ENCODE data around the gene RAPSN.

The RAPSN gene

DNA sequence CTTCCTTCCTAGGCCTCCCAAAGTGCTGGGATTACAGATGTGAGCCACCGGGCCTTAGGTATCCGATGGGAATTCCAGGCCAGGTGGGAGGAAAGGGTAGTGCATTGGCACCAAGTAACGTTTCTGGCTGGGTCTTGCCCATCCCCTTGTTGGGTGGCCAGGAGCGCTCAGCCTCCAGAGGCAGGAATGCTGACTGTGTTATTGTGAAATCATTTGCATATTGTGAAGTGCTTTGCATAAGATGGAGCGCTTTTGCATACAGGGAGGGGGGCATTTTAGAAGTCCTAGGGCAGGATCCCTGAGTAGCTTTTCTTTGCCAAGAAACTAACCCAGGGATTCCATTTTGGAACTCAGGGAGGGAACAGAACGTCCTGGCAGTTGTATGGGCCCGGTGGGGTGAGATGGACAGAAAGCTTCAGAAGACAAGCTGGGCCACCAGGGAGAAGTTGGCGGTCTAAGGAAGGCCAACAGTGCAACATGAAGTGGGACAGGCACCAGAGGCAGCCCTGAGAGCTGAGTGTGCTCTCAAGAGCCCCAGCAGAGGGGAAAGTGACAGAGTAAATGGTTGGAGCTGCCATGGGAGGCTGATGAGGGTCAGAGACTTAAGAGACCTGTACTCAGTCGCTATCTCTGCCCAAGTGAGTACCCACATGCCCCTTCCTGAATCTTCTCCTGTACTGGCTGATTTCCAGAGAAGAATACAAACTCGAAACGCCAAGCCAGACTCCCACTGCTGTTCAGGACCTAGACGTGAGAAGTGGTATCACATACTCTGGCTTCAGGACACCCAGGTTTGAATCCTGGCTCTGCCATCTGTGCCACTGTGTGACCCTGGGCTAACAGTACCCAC lies 41.8 kb downstream of the RAPSN start:
- FAIRE-seq: no peak

DNA sequence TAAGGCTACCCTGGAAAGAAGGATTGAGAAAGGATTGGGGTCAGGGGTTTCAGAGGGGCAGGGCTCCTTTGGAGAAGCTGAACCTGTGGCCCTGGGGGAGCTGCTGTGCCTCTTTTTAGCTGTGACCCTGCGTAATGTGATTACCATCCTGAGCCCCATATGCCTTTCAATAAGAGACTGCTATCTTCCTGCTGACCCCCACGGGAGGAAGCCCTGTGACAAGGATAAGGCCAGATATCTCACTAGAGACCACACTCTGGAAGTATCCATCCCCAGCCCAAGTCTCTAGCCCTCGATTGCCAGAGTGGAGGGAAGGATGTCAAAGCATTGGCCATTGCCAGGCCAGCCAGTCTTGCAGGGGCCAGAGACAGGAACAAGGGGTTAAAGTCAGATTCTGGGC lies 45.4 kb downstream of the RAPSN start:
- FAIRE-seq: no peak

DNA sequence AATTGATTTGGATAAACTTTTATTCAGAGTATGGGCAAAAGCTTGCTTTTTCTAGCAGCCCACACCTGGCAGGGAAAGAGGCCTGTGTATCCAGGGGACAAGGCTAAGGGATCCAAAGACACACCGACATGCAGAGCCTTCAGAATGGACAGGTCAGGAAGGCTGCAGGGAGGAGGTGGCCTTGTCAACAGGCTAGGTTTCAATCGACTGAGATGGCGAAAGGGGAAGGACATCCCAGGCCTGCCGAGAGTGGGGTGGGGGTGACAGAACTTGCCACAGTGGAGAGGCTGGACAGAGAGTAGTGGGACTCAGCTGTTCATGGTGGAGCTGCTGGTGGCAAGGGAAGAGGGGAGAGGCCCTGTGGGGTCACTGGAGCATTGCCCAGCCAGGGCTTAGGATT lies 45.8 kb downstream of the RAPSN start:
- no peak for FAIRE-seq

DNA sequence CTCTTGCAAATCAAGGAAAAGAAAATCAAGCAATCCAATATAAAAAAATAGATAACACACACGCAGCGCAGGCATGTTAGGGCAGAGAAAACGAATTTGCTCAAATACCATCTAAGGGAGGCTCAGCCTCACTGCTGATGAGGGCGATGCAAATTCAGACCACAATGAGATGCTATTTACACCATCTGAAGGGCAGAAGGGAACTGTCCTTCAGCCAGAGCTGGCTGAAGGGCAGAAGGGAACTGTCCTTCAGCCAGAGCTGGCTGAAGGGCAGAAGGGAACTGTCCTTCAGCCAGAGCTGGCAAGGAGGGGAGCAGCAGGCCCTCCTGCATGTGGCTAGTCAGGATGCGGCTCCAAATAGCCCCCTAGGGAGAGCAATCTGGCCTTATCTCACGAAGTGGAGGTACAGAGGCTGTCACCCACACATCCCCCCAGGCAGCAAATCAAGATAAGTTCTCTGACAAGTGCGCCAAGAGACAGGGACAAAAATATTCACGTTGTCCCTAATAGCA lies 48.1 kb downstream of the RAPSN start:
- FAIRE-seq: no peak

DNA sequence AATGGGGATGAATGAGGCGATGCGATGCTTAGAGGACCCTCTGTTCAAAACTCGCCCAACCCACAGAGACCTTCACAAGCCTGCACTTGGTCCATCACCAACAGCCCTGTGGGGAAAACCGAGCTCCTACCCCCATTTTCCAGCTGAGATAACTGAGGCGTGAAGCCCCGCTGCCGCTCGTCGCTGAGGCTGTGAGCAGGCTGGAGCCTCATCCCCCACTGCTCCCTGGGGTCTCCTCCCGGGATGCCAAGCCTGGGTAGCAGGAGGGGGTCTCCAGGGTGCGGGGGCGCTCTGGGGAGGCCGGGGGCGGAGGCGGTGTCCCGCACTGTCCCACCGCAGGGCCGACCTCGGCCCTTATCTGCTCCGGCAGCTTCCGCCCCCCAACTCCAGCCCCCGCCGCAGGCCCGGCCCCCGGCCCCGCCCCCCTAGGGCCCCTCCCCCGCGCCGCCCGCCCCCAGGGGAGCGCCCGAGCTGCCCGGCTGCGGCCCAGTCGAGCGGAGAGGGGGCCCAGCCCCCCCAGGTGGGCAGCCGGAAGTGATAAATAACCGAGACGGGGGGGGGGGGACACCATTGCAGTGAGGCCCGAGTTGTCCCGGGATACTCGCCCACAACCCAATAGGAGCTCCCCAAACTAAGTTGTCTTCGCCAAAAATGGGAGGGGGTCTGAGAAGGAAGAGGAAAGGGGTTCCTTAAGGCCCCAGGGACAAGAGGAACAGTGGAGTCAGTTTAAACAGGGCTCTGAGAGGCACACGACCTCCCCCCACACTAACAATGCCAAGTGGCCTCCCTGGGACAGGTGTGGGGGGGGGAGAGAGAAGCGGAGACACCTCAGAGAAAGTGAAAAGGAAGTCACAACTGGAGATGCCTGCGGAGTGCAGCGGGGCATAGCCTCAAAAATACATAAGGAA lies 48.8 kb downstream of the RAPSN start:
- FAIRE-seq: no peak

DNA sequence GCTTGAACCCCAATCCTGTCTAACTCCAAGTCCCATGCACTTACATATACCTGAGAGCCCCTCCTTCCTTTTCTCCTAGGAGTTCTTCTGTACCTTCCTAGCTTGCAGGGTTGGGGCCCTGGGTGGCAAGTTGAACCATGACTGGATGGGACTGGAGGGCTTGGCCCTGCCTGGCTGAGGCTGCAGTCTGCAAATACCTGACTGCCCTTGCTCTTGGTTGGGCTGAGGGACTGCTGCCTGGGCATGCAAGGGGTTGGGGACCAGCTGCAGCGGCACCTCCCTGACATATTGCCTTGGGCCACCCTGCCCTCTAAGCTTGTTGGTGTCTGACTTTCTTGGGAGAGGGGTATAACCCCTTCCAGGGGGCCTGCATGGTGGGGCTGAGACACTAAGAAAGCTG lies 50.4 kb downstream of the RAPSN start:
- no peak for FAIRE-seq

DNA sequence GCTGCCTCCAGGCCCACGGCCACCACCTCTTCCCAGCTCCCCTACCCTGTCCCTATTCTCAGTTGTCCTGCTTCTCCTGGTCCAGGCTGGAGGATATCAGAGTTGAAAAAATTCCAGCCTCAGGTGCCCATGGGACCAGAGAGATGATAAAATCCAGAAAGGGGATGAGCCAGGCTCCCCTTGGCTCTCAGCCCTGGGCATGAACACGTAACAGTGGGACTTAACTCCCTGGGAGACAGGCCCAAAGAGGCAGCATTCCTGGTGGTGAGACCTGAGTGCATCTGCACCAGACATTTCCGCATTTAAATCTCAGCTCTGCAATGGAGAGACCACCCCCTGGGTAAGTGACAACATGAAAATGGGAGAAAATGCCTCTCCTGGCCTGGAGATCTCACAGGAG lies 50.9 kb downstream of the RAPSN start:
- no peak for FAIRE-seq

DNA sequence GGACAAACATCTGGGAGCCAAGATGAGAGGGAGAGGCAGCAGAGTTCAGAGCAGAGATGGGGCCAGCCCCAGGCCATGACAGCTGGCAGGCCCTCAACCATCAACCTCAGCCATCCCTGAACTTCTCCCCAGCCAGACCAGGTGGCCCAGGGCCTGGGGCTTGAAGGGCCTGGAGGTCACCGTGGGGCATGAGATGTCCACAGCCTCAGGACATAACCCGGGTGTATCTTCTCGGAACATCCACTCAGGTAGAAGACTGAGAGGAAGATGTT lies 53.0 kb downstream of the RAPSN start:
- no peak for FAIRE-seq

DNA sequence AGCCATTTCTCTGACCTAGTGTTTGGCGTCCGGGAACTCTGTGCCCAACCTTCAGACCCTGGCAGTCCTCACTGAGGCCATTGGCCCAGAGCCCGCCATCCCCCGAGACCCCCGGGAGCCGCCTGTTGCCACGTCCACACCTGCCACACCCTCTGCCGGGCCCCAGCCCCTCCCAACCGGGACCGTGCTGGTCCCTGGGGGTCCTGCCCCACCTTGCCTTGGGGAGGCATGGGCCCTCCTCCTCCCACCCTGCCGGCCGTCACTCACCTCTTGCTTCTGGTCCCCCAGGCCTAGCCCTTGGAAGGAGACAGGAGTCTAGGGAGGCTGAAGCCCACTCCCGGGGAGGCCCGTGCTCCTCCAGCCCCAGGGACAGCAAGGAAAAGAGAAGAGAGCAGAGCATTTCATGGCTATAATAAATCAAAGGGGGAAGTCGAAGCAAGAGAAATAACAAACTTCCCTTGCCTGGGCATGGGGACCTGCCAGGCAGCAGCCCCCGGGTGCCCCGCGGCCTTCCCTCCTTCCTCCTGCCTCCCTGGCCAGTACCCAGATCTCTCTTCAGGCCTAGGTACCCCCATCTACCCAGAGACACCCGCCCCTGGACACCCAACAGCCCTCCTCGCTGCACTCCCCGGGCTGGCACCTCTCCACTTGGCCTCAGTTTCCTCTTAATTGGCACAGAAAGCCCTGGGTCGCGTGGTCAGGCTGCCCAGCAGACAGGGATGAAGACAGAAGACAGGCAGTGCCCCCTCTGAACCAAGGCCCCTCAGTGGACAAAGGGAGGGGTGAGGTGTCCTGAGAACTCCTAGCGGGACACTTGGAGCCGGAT lies 53.5 kb downstream of the RAPSN start:
- no peak for FAIRE-seq

DNA sequence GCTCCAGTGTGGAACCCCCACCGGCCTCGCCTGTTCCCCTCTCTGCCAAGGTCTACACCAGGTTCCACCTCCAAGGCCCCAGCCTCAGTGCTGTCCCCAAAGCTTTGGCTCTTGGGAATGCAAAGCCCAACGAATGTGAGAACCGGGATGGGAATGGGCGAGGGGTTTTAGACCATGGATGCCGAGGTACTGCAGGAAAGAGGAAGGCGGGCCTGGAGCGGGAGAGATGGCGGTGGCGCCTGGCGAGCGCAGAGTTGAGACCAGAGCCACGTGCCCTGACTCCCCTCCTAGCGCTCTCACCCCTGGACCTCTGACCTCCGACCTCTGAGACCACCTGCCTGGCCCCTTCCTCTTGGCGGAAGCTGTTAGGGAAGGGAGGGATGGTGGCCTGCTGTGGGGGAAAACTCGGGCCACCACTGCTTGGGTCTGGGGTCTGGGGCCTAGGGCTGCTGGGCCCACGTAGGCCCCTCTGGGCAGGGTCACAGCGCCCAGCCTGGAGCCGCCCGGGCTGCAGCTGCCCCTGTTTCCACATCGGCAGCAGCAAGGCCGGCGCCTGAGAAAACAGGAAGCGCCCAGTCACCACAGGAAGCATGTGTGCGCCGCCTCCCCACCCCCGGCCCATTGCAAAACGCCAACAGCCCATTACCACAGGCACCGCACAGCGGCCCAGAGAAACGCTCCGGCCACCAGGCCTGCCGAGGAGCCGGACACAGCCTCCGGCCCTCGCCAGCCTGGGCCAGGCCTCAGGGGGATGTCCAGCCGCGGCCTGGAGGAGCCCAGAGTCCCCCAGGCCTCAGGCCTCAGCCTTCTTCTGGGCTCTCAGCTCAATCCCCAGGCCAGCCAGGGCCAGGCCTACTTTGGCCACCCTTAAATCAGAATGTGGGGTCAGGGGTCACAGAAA lies 54.4 kb downstream of the RAPSN start:
- no peak for FAIRE-seq

DNA sequence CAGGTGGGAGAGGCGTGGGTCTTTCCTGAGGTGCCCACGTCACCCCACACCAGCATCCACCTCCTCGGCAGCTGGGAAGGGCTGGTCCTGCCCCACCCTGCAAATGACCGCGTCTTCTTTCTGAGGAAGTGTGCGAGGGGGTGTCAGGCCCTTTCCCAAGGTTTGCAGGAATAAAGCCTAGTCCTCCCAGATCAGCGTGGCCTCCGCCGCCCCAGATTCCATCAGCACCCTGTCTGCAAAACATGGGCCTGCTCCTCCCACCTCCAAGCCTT lies 55.0 kb downstream of the RAPSN start:
- no peak for FAIRE-seq

DNA sequence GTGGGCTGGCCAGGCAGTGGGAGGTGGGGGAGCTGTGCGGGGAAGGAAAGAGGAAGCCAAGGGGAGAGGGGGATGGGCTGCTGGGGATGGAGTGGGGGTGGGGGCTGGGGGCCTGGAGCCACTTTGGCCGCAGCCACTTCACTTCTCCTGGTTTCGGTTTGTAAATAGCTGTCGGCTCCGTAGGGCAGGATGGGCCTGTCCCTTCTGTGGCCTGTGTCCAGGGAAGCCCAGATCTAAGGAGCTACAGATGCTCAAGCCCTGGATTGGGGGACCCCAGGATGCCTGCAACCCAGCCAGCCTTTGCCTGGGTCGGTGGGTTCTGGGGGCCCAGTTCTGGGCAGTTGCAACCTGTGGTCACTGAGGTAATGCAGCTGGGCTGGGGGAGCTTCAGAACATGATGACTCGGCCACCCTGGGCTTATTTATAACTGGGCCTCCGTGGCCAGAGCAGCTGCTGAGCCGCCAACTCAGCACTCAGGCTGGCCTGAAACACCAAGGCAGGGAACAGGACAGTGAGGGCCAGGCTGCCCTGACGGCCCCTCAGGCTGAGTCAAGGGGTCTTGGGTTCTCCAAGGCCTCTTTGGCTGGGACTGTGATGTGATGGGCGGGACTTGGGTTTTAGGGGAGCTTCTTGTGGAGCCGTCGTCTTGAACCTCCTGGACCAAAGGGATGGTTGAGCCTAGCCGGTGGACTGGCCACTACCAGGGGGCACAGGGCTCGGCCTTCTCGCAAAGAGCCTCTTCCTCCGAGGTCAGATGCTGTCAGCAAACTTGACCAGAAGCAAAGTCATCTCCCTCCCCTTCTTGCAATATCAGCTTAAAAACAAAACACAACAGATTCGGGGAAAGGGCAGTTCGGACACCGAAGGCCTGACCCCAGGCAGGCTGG lies 55.5 kb downstream of the RAPSN start:
- FAIRE-seq: no peak

DNA sequence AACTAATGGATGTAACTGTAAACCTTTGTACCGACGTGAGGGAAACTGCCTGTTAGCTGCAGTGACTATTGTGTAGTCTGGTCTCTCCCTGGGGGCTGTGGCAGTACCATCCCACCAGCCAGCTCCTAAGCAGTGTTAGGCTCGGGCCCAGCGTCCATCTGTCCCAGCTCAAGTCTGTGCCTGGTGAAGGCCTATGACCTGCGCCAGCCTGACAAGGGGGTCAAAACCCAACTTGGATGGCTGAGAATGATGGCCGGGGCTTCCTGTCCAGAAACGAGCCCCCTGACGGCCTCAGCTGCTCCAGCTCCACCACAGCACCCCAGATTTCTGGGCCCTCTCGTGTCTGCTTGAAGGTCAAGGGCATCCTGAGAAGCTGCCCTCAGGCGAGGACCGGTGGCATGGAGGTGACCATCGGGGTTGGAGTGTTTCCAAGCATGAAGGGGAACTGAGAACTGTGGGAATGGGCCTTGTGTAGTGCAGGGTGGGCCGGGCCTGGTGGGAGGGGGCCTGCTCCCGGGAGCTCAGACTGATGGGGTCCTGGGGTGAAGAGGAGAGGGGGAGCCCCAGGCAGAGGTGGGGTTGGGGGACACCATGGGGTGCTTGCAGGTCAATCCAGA lies 56.3 kb downstream of the RAPSN start:
- no peak for FAIRE-seq

DNA sequence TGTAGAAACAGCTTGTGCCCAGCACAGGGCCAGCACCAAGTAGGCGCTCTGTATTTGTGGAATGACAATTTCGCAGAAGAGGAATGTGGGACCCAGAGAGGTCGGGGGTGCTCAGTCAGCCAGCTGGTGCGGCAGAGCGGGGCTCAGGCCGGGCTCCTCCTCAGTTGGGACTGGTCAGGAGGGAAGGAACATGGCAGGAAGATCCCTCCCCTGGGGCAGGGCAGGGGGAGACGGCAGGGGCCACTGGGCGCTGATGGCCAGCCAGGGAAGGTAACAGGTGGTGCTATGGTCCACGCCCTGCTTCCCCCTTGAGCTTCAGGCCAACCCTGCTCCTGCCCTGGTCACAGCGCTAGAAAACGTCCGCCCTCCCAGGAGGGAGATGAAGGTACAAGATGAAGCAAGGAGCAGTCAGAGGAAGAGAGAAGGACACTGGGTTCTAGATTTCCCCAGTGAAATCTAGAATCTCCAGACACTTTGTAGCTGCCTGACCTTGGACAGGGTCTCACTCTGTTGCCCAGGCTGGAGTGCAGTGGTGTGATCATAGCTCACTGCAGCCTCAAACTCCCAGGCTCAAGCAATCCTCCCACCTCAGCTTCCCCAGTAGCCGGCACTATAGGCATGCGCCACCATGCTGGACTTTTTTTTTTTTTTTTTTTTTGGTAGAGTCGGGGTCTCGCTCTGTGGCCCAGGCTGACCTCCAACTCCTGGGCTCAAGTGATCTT lies 57.1 kb downstream of the RAPSN start:
- FAIRE-seq: no peak

DNA sequence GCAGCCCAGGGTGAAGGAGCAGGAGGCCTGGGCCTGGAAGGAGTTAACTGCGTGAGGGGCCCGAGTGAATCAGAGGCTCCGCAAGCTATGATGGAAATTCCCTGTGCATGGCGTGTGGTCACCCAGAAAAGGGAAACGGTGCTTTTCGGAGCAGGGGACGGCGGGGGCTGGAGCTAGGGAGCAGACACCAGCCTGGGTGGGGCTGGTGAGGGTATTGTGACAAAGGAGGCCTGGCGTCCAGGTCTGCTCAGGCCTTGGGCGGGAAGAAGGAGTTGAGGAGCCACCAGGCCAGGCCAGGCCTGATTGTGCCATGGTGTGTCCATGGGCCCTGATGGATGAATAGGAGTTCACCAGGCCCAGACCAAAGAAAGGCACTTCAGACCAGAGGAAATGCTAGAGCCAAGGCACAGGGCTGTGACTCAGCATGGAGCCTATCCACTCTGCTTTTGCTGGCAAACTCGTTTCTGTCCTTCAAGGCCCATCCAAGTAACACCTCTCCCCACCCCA lies 57.8 kb downstream of the RAPSN start:
- no peak for FAIRE-seq

DNA sequence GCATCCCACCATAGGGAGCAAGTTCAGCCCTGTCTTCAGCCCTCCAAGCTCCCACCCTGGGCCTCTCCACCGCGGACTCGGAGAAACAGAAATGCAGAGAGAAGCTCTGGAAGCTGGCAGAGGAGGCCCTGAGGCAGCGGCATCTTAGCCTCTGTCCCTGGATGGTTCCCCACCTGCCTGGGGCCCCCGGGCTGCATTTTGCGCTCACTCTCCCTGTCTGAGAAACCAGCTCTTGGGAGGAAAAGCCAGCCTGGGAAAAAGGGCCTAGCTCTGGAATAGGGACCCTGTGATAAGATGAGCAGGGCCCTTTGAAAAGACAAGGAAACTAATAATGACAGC lies 58.5 kb downstream of the RAPSN start:
- no peak for FAIRE-seq

DNA sequence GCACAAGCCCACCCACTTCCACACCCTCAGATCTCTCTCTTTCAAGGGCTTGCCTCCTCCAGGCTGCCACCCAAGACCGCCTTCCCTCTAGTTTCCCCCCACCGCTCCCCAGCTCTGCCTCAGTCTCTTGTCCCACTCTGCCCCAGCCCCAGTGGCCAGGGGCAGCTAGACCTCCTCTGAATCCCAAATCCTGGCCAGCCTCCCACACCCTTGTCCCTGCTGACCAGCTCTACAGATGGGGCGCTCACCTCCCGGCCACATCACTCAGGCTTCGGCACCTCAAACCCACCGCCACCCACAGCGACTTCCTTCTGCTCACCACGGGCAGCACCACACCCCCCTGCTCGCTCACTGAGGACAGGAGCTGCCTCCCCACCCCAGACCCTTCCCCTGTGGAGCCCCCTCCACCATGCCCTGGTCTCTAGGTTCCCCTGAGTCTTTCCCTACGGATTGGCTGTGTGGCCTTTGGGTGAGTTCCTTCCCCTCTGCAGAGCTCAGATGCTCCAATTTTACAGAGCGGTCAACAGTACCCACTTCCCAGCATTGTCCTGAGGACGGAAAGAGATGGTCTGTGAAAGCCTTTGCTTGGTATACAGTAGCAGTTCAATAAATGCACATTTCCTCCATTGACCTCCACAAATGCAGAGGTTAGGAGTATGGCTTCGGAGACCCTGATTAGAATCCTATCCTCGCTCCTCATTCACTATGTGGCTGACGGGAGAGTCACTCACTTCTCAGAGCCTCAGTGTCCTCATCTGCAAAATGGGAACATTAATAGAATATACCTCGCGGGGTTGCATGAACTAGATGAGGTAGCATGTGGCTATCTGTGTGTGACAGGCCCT lies 59.1 kb downstream of the RAPSN start:
- no peak for FAIRE-seq

DNA sequence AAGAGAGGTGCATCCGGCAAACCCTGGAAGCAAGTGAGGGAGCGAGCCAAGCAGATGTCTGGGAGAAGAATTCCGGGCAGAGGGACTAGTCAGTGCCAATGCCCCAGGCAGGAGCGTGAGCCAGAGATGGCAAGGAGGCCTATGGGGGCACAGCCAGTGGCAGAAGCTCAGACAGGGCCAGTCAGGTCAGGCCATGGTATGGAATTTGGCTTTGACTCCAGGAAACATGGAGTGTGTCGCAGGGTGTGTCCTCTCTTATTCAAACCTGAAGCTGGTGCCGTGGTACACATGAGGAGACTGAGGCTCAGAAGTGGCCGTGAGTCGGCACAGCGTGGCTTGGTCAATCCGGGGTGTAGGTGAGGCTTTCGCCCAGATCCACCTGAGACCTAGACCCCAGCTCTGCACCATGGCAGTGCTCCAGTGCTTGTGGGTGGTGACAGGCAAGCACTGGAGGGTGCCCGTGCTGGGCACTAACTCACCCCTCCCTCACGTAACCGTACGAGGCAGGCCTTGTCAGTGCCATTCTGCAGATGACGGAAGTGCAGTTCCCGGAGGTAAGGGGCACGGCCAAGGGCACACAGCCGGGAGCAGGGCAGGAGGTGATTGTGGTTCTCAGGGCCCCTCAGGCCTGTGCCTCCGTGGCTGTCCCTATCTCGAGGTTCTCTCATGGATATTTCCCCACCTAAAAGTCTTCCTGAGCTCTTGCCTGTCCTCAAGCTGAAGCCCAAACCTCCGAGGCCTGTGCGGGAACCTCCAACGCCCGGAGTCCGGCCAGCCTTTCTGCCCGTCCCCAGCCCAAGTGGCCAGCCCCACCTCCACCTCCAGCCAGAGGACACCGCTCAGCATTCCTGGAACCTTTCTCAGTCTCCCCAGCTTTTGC lies 60.0 kb downstream of the RAPSN start:
- no peak for FAIRE-seq

Data from endometrium (tissue), 2 donors.